SK-N-SH (cell line): ENCODE results near the gene UBE3C.

Experiments
- ELF1 ChIP-seq: IDR thresholded peaks from 2 replicates; pipeline ENCODE4 v1.4.0; 2012
- EP300 ChIP-seq, 2 experiments: IDR thresholded peaks; 2 replicates each; pipeline versions ENCODE4 v1.4.0 to v1.6.1; 2012; ENCODE audit warnings: borderline replicate concordance in 1 of 2, low read depth in 1 of 2, low read length in 1 of 2
- GATA2 ChIP-seq: sonication (generic); formaldehyde crosslinking; IDR thresholded peaks from 2 replicates; pipeline ENCODE4 v1.5.0; 2020; ENCODE audit warnings: mild to moderate bottlenecking, missing genetic modification reagents
- POLR2AphosphoS5 ChIP-seq: IDR thresholded peaks from 2 replicates; pipeline ENCODE4 v1.6.1; 2012; ENCODE audit warnings: low read depth, low read length
- RAD21 ChIP-seq: IDR thresholded peaks from 2 replicates; pipeline ENCODE4 v1.6.1; 2012; ENCODE audit warnings: mild to moderate bottlenecking, low read length
- RFX5 ChIP-seq: IDR thresholded peaks from 2 replicates; pipeline ENCODE4 v1.6.1; 2012; ENCODE audit warnings: mild to moderate bottlenecking, improper control_type of control experiment, low read length
- TAF1 ChIP-seq: IDR thresholded peaks from 2 replicates; pipeline ENCODE4 v1.6.1; 2012; ENCODE audit warnings: low read depth, mild to moderate bottlenecking, low read length, moderate library complexity, borderline replicate concordance
- TF ChIP-seq, protein P1 (sequence below): fragments of 200-600 bp; sonication (generic); IDR thresholded peaks from 2 replicates; pipeline ENCODE4 v1.6.1; 2017; ENCODE audit warnings: antibody characterized with exemption, mild to moderate bottlenecking, moderate library complexity
- TF ChIP-seq, protein P2 (sequence below): IDR thresholded peaks from 2 replicates; pipeline ENCODE4 v1.4.0; 2012; ENCODE audit warnings: low read depth, borderline replicate concordance

DNA sequence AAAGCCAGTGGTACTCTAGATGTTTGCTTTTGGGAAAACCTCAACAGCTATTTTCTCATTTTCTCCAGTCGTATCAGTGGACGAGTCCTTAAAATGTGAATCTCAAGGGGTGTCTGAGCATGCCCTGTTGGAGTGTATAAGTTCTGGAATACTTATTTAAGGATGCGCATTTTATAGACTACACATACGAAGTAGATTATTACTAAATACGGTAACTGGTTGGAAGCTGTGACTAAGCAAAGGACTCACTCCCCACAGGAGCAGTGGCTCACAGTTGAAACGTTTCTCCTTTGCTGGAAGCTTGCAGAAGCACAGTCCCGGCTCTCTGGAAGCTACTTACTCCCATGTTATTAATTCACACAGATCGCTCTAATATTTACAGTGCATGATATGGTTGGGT is 107.3 kb downstream of the UBE3C start:
- TF ChIP-seq TAF1 (no peak), RFX5 (no peak), GATA2 (CRISPR knock-in tag) (no peak), EP300 (IDR thresholded peaks at IDR 0.05; ENCODE audit: borderline replicate concordance in 1 of 2, low read depth in 1 of 2, low read length in 1 of 2) (no peak), RAD21 (no peak), ELF1 (no peak), POLR2AphosphoS5 (no peak)
- TF ChIP-seq, protein P1, sequence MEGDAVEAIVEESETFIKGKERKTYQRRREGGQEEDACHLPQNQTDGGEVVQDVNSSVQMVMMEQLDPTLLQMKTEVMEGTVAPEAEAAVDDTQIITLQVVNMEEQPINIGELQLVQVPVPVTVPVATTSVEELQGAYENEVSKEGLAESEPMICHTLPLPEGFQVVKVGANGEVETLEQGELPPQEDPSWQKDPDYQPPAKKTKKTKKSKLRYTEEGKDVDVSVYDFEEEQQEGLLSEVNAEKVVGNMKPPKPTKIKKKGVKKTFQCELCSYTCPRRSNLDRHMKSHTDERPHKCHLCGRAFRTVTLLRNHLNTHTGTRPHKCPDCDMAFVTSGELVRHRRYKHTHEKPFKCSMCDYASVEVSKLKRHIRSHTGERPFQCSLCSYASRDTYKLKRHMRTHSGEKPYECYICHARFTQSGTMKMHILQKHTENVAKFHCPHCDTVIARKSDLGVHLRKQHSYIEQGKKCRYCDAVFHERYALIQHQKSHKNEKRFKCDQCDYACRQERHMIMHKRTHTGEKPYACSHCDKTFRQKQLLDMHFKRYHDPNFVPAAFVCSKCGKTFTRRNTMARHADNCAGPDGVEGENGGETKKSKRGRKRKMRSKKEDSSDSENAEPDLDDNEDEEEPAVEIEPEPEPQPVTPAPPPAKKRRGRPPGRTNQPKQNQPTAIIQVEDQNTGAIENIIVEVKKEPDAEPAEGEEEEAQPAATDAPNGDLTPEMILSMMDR: no peak
- TF ChIP-seq, protein P2, sequence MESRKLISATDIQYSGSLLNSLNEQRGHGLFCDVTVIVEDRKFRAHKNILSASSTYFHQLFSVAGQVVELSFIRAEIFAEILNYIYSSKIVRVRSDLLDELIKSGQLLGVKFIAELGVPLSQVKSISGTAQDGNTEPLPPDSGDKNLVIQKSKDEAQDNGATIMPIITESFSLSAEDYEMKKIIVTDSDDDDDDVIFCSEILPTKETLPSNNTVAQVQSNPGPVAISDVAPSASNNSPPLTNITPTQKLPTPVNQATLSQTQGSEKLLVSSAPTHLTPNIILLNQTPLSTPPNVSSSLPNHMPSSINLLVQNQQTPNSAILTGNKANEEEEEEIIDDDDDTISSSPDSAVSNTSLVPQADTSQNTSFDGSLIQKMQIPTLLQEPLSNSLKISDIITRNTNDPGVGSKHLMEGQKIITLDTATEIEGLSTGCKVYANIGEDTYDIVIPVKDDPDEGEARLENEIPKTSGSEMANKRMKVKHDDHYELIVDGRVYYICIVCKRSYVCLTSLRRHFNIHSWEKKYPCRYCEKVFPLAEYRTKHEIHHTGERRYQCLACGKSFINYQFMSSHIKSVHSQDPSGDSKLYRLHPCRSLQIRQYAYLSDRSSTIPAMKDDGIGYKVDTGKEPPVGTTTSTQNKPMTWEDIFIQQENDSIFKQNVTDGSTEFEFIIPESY: no peak
